Adipose tissue (tissue), 3 donors: ENCODE results near the gene LRFN3. TPM values are rescaled to one million over a fixed set of nuclear protein-coding genes. Genes with fewer than 3 reads are reported as not detected.
"Not testable (repeated sequence)": the region's sequence is repeated elsewhere in the genome, so short reads cannot be mapped to it uniquely, and the experiment has no call there.

Source experiments
- H3K27ac ChIP-seq: one replicate; pipeline ENCODE4 v1.5.1; 2013; ENCODE audit warnings: low read depth, low read length
- WGBS, 3 donors: extraction: QIAGEN DNeasy Blood & Tissue Kit; methylation state at CpG; one replicate each; pipeline ENCODE4 v1.1.7; 2013; 5-methylcytosine and 5-hydroxymethylcytosine counted together
- polyA plus RNA-seq, 3 donors: library from polyadenylated mRNA; stranded (reverse); fragments of 200-250 nt; gene quantifications; one replicate each; pipeline ENCODE4 v1.2.3, GENCODE V29; 2013
- donor health status: healthy with polysubstance abuse.
- donor health status: Bipolar disorder and iron deficiency.
- donor health status: healthy.

Gene LRFN3
- polyA plus RNA-seq, 3 donors = 5.8 to 6.7 (median 6.0) TPM

DNA sequence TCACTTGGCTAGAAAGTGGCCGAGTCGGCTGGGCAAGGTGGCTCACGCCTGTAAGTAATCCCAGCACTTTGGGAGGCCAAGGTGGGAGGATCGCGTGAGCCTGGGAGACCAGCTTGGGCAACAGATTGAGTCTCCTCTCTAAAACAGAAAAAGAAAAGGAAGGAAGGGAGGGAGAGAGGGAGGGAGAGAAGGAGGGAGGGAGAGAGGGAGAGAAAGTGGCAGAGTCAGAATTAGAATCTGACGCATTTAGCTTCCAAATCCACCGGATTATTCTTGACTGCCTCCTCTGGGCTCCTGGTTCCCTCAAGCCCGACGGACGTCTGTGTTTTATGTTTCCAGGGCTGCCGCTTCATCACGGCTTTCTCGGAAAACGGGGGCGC lies 22.5 kb downstream of the LRFN3 start:
- H3K27ac ChIP-seq = no peak overlapping the region
- 30 to 32% (median 30%) methylated on average over 15 of the region's 15 CpGs for WGBS, 3 donors

DNA sequence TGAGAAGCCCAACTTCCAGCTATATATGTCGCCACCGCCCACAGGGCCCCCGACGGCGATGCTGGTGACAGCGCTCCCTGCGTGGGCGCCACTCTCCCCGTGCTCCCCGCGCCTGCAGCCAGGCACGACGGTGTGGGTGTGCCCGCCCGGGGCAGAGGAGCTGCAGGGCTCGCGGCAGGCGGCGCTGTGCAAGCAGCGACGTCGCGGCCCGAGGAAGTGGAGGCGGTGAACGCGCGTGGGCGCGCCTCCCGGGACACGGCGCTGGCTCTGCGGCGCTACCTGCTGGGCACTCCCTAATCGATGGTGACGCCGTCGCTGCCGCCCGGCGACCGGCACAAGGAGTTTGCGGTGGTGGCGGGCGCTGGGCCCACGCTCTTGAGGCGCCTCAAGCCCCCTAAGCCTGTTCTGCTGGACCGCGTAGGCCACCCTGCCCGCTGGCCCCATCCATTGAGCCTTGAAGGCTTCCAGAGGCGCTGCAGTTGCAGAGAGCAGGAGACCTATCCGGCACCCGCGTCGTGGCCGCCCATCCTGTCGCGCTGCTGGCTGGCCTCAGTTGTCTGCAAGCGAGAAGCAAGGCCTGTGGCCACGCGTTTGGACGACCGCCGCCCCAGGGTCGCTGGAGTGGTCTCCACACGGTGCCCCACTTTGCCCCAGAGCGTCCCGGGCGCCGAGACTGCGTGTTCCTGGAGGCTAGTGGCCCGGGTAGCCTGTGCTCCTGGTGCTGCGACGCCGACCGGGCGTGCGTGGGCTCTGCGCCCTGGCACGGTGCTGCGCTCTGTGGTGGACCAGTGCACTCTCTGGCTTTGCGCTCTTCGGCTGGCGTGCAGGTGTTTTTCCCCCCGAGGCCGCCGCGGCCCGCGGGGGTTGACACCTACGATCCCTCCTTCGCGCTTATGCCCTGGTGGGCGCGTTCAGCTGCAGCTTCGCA lies 23.1 kb downstream of the LRFN3 start:
- 9 to 11% (median 10%) methylated on average over 89 to 97 of the region's 97 CpGs for whole genome bisulfite sequencing, 3 donors

DNA sequence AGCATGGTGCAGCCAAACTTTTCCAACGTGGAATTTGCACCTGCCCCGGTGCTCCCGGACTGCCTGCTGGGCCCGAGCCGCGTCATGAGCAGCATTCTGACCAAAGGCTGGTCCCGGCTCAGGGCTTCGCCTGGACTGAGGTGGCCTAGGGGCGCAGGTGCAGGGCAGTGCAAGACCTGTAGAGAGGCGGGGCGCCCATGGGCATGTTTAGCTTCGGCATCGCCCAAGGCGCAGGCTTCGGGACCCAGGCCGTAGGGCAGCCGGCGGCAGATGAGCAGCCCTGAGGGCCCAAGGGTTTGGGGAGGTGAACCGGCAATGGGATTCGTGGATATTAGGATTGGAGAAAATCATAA lies 23.8 kb downstream of the LRFN3 start:
- WGBS, 3 donors = 25 to 39% (median 30%) methylated on average over 20 of the region's 20 CpGs
- H3K27ac ChIP-seq = no peak overlapping the region

More for the DNA sequence above, 23.1 kb downstream of the LRFN3 start:
- no peak overlapping the region for H3K27ac ChIP-seq

DNA sequence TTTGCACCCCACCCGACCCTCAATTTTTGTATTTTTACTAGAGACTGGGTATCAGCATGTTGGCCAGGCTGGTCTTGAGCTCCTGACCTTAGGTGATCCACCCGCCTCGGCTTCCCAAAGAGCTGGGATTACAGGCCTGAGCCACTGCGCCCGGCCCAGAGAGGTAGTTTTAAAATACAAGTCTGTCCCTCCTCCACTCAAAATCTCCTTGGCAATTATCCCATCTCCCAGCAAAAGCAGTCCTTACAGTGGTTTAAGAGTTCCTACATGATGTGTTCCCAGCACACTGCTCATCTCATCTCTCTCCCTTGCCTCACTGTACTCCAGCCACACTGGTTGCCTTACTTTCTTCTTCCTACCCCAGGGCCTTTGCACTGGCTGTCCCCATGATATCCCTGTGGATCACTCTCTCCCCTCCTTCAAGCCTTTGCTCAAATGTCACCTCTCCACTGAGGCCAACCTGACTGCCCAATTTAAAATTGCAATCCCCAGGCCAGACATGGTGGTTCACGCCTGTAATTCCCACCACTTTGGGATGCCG lies 24.3 kb downstream of the LRFN3 start:
- no peak overlapping the region for H3K27ac ChIP-seq
- 69 to 85% (median 81%) methylated on average over 7 of the region's 7 CpGs for WGBS, 3 donors

DNA sequence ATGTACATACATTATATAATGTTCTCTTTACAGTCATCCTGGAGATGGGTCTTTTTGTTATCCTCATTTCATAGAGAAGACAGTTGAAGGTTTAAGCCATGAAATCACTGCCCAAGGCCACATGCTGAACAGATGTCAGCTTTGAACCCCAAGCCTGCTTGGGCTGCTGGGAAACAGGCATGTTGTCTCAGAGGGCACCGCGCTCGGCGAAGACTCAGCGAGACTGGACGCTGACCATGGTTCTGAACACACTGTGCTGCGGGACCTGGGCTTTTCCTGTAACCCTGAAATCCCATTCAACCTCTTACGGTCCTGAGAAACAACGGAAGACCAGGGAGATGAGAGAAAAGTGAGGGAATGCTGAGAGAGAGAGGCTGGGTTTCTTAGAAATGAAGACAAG lies 27.3 kb downstream of the LRFN3 start:
- no peak overlapping the region for H3K27ac ChIP-seq
- whole genome bisulfite sequencing, 3 donors = 1 to 5% (median 3%) methylated on average over 9 of the region's 9 CpGs

DNA sequence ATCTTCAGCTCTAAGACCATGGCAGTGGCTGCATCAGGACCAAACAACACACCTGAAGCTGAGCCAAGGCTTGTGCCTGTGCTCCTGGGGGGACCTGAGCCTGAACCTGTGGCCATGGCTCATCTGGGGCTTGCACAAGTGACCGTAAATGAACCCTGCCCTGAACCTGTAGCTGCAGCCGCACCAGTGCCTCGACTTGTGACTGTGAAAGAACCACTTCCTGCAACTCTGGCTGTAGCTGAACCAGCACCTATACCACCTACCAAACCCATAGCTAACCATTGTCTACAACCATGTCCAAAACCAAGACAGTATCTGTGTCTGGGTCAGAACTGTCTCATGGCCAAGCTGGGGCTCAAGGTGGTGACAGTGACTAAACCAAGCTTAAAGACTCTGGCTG lies 30.6 kb downstream of the LRFN3 start:
- WGBS, 3 donors = 80 to 85% (median 84%) methylated on average over 3 of the region's 3 CpGs
- no peak overlapping the region for H3K27ac ChIP-seq

DNA sequence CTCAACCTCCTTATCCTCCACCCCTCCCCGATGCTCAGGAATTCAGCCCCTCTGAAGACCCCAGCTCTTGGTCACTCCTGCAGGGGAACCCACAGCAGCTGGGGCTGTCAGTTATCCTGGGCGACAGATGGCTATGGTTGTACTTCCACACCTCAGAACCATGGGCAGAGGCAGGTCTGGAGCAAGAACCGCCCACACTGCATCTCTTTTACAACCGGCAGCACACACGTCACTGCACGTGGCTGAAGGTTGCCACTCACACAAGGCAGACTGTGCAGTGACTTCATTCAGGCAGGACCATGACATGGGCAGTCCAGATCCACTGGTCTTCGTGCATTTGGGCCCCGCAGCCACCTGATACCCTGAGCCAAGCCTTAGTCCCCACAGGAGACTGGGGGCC lies 37.3 kb downstream of the LRFN3 start:
- no peak overlapping the region for H3K27ac ChIP-seq
- 38 to 40% (median 39%) methylated on average over 8 of the region's 8 CpGs for WGBS, 3 donors

DNA sequence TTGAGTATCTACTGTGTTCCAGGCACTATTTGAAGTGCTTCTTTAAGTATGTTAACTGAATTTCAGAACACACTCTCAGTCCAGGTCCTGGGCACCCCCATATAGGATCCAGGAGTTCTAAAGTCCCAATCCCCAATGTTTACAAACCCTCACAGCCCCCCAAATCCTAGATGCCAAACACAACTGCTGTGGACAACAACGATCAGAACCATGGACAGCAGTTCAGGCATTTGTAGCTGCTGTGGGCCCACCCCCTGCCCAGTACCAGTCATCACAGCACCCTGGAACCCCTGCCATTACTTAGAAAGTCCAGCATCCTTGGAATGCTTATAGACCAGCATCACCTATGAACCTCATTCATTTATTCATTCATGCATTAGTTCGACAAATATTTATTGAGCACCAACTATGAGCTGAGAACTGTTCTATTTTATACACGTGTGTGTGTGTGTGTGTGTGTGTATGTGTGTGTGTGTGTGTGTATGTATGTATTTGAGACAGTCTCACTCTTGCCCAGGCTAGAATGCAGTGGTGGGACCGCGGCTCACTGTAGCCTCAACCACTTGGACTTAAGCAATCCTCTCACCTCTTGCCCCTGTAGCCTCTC lies 39.5 kb downstream of the LRFN3 start:
- H3K27ac ChIP-seq = no peak overlapping the region
- WGBS, 3 donors = 26 to 39% (median 34%) methylated on average over 5 of the region's 5 CpGs

DNA sequence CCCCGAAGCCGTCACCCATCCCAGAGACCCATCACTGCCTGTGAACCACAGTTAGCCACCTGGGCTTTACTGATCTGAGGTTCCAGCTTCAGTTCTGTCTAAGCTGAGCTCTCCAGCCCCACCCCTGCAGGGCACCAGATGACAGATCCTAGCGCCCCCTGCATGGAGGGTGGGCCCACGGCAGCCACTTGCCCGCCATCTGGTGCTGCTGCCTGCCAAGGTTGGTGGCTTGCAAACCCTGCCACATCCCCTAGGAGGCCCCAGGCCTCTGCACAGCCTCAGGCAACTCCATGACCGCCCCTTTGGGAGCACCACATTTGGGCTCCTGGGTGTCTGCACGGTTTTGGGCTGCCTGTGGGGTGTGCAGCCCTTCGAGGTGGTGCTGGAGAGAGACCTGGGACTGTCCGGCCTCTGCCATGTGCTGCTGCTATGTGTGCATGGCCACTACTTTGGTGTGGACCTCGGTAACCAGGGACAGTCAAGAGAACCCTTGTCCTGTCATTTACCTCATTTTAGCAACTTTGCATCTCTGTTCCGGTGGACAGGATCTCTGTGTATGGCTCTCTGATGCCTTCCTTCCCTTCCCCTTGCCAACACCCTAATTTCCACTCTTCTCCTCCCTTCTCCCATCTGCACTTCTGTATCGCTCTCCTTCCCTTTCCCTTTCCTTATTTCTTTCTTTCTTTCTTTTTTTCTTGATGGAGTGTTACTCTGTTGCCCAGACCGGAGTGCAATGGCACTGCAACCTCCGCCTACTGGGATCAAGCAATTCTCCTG lies 41.5 kb downstream of the LRFN3 start:
- no peak overlapping the region for H3K27ac ChIP-seq
- 49 to 54% (median 54%) methylated on average over 14 of the region's 14 CpGs for WGBS, 3 donors

DNA sequence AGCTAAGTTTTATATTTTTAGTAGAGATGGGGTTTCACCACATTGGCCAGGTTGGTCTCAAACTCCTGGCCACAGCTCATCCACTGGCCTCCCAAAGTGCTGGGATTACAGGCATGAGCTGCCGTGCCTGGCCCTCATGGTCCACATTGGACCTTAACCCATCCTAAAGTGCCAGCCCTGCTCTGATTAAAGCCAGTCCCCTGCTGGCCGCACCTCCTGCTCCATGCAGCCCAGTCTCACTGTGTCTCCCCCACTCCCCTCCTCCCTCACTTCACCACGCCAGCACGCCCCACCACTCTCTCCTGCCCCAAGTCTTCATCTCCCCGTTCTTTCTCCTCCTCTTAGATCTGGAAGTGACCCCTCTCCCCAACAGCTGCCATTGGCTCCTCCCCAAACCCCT lies 42.1 kb downstream of the LRFN3 start:
- WGBS, 3 donors = 37 to 41% (median 38%) methylated on average over 5 of the region's 5 CpGs
- H3K27ac ChIP-seq = no peak overlapping the region

DNA sequence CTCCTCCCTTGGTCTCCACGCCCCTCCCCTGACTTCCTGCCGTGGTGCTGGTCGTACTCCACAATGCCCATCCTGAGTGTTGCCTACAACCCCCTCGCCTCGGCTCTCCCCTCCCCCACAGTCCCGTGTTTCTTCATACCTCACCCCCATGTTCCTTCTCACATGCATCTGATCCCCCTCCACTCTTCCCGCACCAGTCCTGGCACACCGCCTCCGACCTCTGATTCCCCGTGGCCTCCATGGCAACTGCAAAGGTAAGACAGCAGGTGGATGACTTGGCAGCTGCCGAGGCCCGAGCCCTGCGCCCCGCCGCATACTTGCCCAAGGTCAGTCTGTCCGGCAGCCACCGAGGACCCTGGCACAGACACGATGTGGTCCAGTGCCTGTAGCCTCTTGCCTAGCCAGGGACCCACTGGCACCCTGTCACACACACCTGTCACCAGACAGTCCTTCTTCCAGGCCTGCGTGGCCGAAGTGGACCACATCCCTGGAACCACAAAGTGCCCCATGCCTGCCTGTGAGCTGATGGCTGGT lies 42.7 kb downstream of the LRFN3 start:
- no peak overlapping the region for H3K27ac ChIP-seq
- WGBS, 3 donors = 39 to 68% (median 62%) methylated on average over 20 of the region's 20 CpGs

DNA sequence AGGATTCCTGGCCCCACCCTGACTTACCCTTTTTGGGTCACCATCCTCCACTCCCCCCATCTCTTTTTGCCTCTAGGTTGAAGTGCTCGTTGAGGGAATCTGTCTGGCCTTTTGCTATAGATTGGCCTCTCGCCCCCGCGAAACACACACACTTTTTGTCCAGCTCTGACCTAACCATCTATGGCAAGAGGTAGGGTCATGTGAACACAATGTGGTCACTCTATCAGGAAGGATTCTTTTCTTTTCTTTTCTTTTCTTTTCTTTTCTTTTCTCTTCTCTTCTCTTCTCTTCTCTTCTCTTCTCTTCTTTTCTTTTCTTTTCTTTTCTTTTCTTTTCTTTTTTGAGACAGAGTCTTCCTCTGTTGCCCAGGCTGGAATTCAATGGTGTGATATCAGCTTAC lies 44.8 kb downstream of the LRFN3 start:
- H3K27ac ChIP-seq = not testable (repeated sequence)
- WGBS, 3 donors = 79 to 87% (median 80%) methylated on average over 4 of the region's 4 CpGs

DNA sequence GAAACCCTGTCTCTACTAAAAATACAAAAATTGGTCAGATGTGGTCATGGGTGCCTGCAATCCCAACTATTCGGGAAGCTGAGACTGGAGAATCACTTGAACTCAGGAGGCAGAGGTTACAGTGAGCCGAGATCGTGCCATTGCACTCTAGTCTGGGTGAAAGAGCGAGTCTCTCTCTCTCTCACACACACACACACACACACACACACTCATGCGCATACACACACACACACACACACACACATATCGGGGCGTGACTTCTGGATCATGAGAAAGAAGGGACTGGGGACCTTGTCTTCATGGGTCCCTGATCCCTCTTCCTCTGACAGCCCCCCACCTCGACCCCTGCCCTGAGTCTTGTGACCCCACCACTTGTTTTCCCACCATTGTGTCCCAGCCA lies 47.0 kb downstream of the LRFN3 start:
- H3K27ac ChIP-seq = no peak overlapping the region
- 69 to 81% (median 78%) methylated on average over 7 to 8 of the region's 8 CpGs for WGBS, 3 donors

DNA sequence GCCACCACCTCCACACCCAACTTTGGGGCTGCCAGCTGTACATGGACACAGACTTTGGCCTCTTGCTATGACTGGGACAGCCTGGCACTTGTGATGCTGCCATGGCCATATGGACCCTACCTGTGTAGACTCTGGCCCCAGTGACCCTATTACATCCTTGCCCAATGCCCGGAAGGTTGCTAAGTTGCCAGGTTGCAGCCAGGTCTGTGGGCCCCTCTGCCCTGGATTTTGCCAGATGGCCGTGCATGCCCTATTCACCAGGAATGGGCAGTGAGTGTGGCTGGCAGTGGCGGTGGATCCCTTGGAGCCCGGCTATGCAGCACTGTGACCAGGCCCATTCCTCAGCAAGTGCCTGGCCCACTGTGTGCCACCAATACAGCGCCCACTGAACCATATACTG lies 49.9 kb downstream of the LRFN3 start:
- H3K27ac ChIP-seq = no peak overlapping the region
- WGBS, 3 donors = 83 to 95% (median 87%) methylated on average over 5 of the region's 5 CpGs

DNA sequence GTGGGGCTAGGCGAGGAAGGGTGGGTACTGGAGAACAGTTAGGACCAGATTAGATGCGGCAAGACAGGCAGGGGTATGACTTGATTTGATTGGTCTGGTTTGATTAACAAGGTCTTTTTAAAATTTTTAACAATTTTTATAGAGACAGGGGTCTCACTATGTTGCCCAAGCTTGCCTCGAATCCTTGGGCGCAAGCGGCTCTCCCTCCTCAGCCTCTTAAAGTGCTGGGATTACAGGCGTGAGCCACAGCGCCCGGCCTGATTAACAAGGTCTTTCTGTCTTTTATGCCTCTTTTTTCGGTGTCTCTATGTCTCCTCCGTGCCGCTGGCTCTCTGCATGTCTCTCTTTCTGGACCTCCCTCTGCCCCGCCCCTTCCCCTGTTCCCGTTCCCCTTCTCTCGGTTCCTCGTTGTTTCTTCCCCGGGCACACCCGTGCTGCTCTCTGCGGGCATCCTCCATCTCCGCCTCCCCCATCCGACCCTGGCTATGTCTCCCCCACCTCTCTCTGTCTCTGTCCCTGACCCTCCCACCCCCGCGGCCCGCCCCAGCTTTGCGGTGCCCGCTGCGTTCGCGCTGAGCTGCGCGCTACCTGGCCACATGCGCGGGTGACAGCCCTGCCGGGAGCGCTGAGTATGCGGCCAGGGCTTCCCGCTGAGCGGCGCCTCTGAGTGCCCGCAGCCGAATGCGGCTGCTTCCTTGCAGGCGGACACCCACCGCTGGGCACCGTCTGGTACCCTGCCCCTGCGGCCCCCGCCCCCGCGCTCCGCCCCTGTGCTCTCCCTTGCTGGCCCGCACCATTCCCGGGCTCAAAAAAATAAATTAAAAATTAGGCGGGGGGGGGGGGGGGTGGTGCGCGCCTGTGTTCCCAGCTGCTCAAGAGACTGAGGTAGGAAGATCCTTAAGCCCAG lies 50.7 kb downstream of the LRFN3 start:
- no peak overlapping the region for H3K27ac ChIP-seq
- 8 to 10% (median 9%) methylated on average over 45 to 54 of the region's 54 CpGs for WGBS, 3 donors

DNA sequence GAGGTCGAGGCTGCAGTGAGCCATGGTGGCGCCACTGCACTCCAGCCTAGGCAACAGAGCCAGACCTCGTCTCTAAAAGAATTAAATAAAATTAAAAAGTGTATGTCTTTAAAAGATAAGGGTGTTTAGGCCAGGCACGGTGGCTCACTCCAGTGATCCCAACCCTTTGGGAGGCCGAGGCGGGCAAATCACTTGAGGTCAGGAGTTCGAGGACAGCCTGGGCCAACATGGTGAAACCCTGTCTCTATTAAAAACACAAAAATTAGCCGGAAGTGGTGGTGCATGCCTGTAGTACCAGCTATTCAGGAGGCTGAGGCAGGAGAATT lies 51.4 kb downstream of the LRFN3 start:
- 30 to 35% (median 32%) methylated on average over 8 of the region's 8 CpGs for WGBS, 3 donors
- H3K27ac ChIP-seq = no peak overlapping the region

DNA sequence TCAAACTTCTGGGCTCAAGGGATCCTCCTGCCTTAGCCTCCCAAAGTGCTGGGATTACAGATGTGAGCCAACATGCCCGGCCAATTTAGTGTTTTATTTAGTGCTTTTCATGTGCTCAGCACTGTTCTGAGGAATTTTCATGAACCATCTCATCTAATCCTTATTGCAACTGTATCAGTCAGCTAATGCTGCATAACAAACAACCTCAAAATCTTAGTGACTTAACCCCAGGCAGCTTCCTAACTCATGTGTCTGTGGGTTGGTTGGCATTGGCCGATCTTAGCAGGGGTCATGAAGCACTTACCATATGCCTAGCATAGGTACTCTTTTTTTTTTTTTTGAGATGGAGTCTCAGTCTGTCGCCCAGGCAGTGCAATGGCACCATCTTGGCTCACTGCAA lies 52.6 kb downstream of the LRFN3 start:
- 86 to 92% (median 90%) methylated on average over 3 of the region's 3 CpGs for WGBS, 3 donors
- H3K27ac ChIP-seq = no peak overlapping the region

DNA sequence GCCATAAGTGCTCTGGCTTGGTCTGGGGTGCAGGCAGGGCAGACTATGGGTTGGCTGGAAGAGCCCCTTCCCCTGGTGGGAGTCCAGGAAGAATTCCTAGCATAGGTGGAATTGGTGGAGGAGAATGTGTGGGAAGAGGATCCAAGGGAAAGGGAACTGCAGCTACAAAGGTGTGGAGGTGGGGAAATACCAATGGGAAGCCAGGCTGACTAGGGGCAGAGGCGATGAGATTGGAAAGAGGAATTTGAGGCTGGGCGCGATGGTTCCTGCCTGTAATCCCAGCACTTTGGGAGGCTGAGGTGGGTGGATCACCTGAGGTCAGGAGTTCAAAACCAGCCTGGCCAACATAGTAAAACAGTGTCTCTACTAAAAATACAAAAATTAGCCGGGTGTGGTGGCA lies 54.0 kb downstream of the LRFN3 start:
- 85 to 99% (median 87%) methylated on average over 4 of the region's 4 CpGs for WGBS, 3 donors
- H3K27ac ChIP-seq = no peak overlapping the region
